ENCODE results near the gene OPCML. TPM values are rescaled to one million over a fixed set of nuclear protein-coding genes. Genes with fewer than 3 reads are reported as not detected.

The OPCML gene
- total RNA-seq, 1 experiment from 2014 or later: not detected

DNA sequence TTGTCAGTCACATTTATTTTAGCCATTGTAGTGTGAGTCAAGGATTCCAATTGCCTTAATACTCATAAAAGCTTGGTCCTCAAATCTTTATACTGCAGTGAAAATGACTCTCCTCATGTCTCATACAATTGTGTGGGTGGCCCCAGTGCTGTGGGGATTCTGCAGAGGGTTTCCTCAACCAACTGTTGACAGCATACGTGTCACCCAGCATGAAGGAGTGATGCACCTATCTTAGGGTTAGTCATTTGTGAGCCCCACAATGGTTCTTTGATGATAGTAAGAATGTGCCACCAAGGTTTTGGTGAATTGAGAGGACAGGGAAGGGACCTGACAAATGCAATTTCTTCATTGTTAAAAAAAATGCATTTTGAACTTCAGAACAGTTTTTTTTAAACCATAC lies 1046.2 kb downstream of the OPCML start:
- ChIA-PET CTCF (no interaction called here), POLR2A (ENCODE audit: unreplicated experiment) (no interaction called here)
- Histone ChIP-seq H2AFZ (no peak overlapping the region), H3K4me1 (replicated peaks; ENCODE audit: insufficient read depth) (no peaks in the 10 kb centered on the region), H4K20me1 (ENCODE audit: insufficient read depth) (no peaks in the 10 kb centered on the region), H3K27ac (no peak overlapping the region), H3F3A (ENCODE audit: insufficient read depth, low read depth) (no peaks in the 10 kb centered on the region), H3K4me3 (no peak overlapping the region), H3K27me3 (ENCODE audit: insufficient read depth, low read depth) (no peaks in the 10 kb centered on the region), H3K9me3 (ENCODE audit: insufficient read depth, low read depth) (no peaks in the 10 kb centered on the region), H3K79me2 (ENCODE audit: low read depth) (no peaks in the 10 kb centered on the region), H3K9me2 (ENCODE audit: insufficient read depth) (no peaks in the 10 kb centered on the region), H3K36me3 (ENCODE audit: low read depth) (no peaks in the 10 kb centered on the region), H3K4me2 (no peak overlapping the region)
- TF ChIP-seq CTCF (conservative IDR thresholded peaks at IDR 0.05) (no peak), EZH2 (IDR thresholded peaks at IDR 0.05; ENCODE audit: low read depth) (no peak)
- no peak for DNase-seq
- BruUV-seq (replicated peaks): no TSS peak
- intact Hi-C loops (cut with micrococcal nuclease; ENCODE audit: unreplicated experiment): no loop called here

GRCh38 chr11:132475026-132475425 lies 1057.3 kb downstream of the OPCML start:
- Histone ChIP-seq H3K4me2 (no peak overlapping the region), H4K20me1 (ENCODE audit: insufficient read depth) (no peaks in the 10 kb centered on the region), H3K36me3 (ENCODE audit: low read depth) (no peaks in the 10 kb centered on the region), H3K4me1 (replicated peaks; ENCODE audit: insufficient read depth) (no peaks in the 10 kb centered on the region), H2AFZ (no peak overlapping the region), H3K9me3 (ENCODE audit: insufficient read depth, low read depth) (no peaks in the 10 kb centered on the region), H3K79me2 (ENCODE audit: low read depth) (no peaks in the 10 kb centered on the region), H3K9me2 (ENCODE audit: insufficient read depth) (no peaks in the 10 kb centered on the region), H3K4me3 (no peak overlapping the region), H3K27ac (no peak overlapping the region), H3F3A (ENCODE audit: insufficient read depth, low read depth) (no peaks in the 10 kb centered on the region), H3K27me3 (ENCODE audit: insufficient read depth, low read depth) (no peaks in the 10 kb centered on the region)
- DNase-seq: no peak
- intact Hi-C loops (cut with micrococcal nuclease; ENCODE audit: unreplicated experiment): no loop called here
- no TSS peak for BruUV-seq (replicated peaks)
- TF ChIP-seq CTCF (conservative IDR thresholded peaks at IDR 0.05): no peak
- TF ChIP-seq EZH2 (IDR thresholded peaks at IDR 0.05; ENCODE audit: low read depth): no peak
- CTCF ChIA-PET: no interaction called here
- POLR2A ChIA-PET (ENCODE audit: unreplicated experiment): no interaction called here

- Histone ChIP-seq H3K4me3 (no peak overlapping the region), H3K79me2 (ENCODE audit: low read depth) (no peaks in the 10 kb centered on the region), H3K9me2 (ENCODE audit: insufficient read depth) (no peaks in the 10 kb centered on the region), H3K4me1 (replicated peaks; ENCODE audit: insufficient read depth) (no peaks in the 10 kb centered on the region), H3K27ac (no peak overlapping the region), H4K20me1 (ENCODE audit: insufficient read depth) (no peaks in the 10 kb centered on the region), H3K36me3 (ENCODE audit: low read depth) (no peaks in the 10 kb centered on the region), H3F3A (ENCODE audit: insufficient read depth, low read depth) (no peaks in the 10 kb centered on the region), H3K4me2 (no peak overlapping the region), H3K27me3 (ENCODE audit: insufficient read depth, low read depth) (no peaks in the 10 kb centered on the region), H2AFZ (no peak overlapping the region), H3K9me3 (ENCODE audit: insufficient read depth, low read depth) (no peaks in the 10 kb centered on the region)
- POLR2A ChIA-PET (ENCODE audit: unreplicated experiment): no interaction called here
- CTCF ChIA-PET: no interaction called here
- intact Hi-C loops (cut with micrococcal nuclease; ENCODE audit: unreplicated experiment): no loop called here
- BruUV-seq (replicated peaks): no TSS peak
- TF ChIP-seq EZH2 (IDR thresholded peaks at IDR 0.05; ENCODE audit: low read depth) (no peak), CTCF (conservative IDR thresholded peaks at IDR 0.05) (no peak)
- DNase-seq: no peak
Observed at GRCh38 chr11:132472411-132473172, 1059.7 kb downstream of the OPCML start.

All from PC-9 (cell line).